OCI-LY7 (cell line): ENCODE measurements around the gene LINGO4.

Experiments used
- EZH2phosphoT487 ChIP-seq: fragments of 200-600 bp; sonication (generic); IDR thresholded peaks from 2 replicates; pipeline ENCODE4 v1.6.1; 2018; ENCODE audit warnings: low read depth, borderline replicate concordance, mild to moderate bottlenecking, mixed run types, antibody characterized with exemption, low read length, moderate library complexity, mixed read lengths
- TF ChIP-seq, protein P1 (sequence below): fragments of 200-600 bp; sonication (generic); conservative IDR thresholded peaks from 2 replicates; pipeline ENCODE4 v1.5.1; 2014; ENCODE audit warnings: mild to moderate bottlenecking, antibody characterized with exemption, low read length, moderate library complexity, mixed read lengths

DNA sequence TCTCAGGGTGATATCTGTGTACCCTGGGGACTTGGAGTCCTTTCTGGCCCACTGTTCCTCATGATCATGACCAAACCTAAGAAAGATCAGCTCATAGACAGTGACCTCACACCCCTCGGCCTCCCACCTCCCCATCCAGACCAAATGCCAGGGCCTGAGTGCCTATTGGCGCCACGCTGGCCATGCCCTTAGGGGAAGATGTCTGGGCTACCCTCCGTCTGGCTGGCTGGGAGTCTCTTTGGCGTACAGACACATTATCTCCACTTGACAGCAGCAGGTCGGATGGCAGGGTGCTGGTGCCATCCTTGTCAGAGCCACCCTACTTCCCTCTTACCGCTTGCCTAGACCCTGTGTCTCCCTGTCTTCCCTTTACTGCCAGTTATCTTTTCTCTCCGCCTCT lies 18.0 kb upstream of the LINGO4 start:
- TF ChIP-seq, protein P1, sequence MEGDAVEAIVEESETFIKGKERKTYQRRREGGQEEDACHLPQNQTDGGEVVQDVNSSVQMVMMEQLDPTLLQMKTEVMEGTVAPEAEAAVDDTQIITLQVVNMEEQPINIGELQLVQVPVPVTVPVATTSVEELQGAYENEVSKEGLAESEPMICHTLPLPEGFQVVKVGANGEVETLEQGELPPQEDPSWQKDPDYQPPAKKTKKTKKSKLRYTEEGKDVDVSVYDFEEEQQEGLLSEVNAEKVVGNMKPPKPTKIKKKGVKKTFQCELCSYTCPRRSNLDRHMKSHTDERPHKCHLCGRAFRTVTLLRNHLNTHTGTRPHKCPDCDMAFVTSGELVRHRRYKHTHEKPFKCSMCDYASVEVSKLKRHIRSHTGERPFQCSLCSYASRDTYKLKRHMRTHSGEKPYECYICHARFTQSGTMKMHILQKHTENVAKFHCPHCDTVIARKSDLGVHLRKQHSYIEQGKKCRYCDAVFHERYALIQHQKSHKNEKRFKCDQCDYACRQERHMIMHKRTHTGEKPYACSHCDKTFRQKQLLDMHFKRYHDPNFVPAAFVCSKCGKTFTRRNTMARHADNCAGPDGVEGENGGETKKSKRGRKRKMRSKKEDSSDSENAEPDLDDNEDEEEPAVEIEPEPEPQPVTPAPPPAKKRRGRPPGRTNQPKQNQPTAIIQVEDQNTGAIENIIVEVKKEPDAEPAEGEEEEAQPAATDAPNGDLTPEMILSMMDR, result no peak
- no peak for TF ChIP-seq EZH2phosphoT487
